Putamen (tissue), 1 donor: ENCODE measurements around the gene STAG3.
"Not testable (repeated sequence)": the region's sequence is repeated elsewhere in the genome, so short reads cannot be mapped to it uniquely, and the experiment has no call there.

Experiments used
- DNase-seq: peaks from one replicate; pipeline ENCODE4 v3.0.0-alpha.2; 2016; ENCODE audit warnings: low spot score

The STAG3 gene

GRCh38 chr7:100173806-100174495 is 3.8 kb upstream of the STAG3 start:
- DNase-seq: no peak

GRCh38 chr7:100174582-100174981 is 3.1 kb upstream of the STAG3 start:
- DNase-seq: no peak

GRCh38 chr7:100175296-100175935 is 2.3 kb upstream of the STAG3 start:
- DNase-seq: no peak

- DNase-seq: no peak
These were observed 1.3 kb upstream of the STAG3 start for GRCh38 chr7:100176096-100177044.

- DNase-seq: not testable (repeated sequence)
These were observed 2.4 kb downstream of the STAG3 start for GRCh38 chr7:100180084-100180483.

- DNase-seq: not testable (repeated sequence)
These were observed 4.9 kb downstream of the STAG3 start for GRCh38 chr7:100182616-100183015.

GRCh38 chr7:100183090-100183489 is 5.4 kb downstream of the STAG3 start:
- not testable (repeated sequence) for DNase-seq

- no peak for DNase-seq
These were observed 8.0 kb downstream of the STAG3 start for GRCh38 chr7:100185726-100186125.

GRCh38 chr7:100189061-100189460 is 11.3 kb downstream of the STAG3 start:
- DNase-seq: no peak

GRCh38 chr7:100190048-100190711 is 12.5 kb downstream of the STAG3 start:
- no peak for DNase-seq

GRCh38 chr7:100191775-100192174 is 14.1 kb downstream of the STAG3 start:
- no peak for DNase-seq

GRCh38 chr7:100192281-100192862 is 14.7 kb downstream of the STAG3 start:
- DNase-seq: not testable (repeated sequence)

GRCh38 chr7:100192969-100193368 is 15.3 kb downstream of the STAG3 start:
- DNase-seq: no peak

GRCh38 chr7:100195222-100195621 is 17.5 kb downstream of the STAG3 start:
- no peak for DNase-seq

- not testable (repeated sequence) for DNase-seq
These were observed 18.2 kb downstream of the STAG3 start for GRCh38 chr7:100195901-100196322.

- no peak for DNase-seq
These were observed 20.5 kb downstream of the STAG3 start for GRCh38 chr7:100198266-100198665.

- DNase-seq: no peak
These were observed 23.0 kb downstream of the STAG3 start for GRCh38 chr7:100200693-100201092.

GRCh38 chr7:100204454-100204853 is 26.7 kb downstream of the STAG3 start:
- DNase-seq: no peak

- DNase-seq: no peak
These were observed 31.2 kb downstream of the STAG3 start for GRCh38 chr7:100208911-100209408.

GRCh38 chr7:100209493-100209892 is 31.8 kb downstream of the STAG3 start:
- no peak for DNase-seq

- no peak for DNase-seq
These were observed 33.1 kb downstream of the STAG3 start for GRCh38 chr7:100210805-100211204.
